ENCODE data around the gene MED25.

MED25 gene

DNA sequence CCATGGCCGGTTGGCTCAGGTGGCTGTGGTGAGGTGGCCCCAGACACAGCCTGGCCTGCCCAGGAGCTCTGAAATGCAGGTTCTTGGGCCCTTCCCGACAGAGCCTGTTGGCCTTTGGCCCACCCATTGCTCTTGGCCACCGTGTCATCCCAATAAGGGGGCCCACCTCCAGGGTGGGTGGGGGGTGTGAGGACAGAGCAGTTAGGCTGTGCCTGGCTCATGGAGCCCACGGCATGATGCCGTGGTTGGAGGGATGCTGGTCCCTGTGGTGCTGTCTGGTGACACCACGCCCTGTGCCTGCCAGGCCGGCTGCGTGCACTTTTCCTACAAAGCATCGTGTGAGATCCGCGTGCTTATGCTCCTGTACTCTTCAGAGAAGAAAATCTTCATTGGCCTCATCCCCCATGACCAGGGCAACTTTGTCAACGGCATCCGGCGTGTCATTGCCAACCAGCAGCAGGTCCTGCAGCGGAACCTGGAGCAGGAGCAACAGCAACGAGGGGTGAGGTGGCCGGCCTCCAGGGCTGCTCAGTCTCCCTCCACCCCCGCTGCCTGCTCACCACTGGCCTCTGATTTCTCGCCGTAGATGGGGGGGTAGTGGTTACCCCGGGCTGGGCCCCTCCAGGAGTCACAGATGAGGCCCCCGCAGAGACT, 41.7 kb downstream of the MED25 start:
- no peak for DNase-seq

DNA sequence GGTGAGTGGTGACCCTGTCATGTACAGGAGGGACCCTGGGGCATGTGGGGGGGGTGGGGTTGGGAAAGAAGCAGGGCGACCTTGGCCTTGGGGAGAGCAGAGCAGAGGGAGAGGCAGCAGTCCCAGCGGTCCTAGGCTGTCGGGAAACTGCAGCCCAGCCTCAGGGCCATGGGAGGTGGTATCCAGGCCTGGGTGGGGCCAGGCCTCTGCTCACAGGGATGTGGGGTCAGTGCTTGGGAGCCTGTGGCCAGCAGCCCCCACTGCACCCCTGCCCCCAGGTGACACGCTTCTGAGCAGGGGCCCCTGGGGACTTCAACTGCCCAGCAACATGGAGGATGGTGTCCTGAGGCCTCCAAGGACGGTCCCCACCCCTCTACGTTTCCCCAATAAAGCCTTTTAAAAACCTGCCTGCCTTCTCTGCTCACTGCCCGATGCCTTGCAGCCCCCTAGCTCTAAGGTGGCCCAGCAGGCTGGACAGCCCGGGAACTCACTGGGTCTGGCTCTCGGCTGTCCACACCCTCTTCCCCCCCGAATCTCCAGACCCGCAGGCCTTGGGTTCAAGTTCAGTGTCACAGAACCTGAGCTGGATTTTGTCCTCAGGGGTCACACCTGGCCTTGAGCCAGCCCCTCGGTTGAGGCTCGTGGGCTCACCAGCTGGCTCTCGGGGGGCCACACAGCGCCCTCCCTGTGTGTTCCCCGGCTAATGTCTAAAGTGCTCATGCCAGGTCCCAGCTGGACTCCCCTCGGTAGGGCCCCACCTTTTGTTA, 42.4 kb downstream of the MED25 start:
- DNase-seq, result no peak

DNA sequence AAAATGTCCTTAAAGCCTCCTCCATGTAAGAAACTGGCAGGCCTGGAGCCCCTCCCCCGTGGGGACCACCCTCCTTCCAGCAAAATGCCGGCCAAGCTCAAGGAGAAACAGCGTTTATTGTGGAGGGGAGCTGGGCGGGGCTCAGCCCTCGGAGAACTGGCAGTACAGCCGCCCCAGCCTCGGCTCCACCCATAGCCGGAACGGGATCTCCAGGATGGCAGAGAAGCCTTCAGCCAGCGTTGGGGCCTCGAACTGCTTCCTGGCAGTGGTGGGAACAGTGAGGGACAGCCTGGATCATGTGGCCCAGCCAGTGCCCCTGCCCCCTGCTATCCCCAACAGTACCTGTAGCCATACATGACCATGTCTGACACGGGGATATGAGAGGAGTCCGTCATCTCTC, 43.0 kb downstream of the MED25 start:
- no peak for DNase-seq

DNA sequence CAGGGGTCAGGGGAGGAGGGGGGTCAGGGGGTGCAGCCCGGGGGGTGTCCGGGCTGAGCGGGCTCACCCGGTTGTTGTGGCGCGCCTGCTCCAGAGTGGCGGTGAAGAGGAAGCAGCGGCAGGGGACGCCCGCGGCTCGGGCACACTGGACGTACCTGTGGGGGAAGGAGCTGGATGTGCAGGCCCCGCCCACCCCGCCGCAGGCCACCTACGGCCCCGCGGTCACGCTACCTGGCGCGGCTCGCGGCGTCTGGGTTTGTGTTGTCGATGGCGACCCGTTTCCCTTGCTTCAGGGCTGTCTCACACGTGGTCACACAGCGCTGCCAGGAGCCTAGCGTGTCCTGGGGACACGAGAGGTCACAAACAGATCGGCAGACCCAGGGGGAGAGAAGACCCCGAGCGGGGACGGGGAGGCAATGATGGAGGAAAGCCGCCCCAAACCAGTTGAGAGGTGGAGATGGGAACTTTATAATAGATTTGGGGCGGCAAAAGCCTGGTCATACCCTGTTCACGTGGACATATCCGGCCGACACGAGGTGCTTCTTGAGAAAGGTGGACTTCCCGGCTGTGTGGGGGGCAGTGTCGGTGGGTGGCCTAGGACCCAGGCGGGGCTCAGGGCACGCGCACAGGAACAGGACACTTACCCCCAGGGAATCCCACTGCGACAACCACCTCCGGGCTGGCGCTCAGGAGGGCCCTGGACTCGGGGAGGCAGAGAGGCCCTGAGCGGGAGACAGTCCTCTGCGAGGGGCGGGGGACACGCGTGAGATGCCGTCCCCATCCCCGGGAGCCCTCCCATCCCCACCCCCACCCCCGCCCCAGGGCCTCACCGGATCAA, 43.7 kb downstream of the MED25 start:
- no peak for DNase-seq

DNA sequence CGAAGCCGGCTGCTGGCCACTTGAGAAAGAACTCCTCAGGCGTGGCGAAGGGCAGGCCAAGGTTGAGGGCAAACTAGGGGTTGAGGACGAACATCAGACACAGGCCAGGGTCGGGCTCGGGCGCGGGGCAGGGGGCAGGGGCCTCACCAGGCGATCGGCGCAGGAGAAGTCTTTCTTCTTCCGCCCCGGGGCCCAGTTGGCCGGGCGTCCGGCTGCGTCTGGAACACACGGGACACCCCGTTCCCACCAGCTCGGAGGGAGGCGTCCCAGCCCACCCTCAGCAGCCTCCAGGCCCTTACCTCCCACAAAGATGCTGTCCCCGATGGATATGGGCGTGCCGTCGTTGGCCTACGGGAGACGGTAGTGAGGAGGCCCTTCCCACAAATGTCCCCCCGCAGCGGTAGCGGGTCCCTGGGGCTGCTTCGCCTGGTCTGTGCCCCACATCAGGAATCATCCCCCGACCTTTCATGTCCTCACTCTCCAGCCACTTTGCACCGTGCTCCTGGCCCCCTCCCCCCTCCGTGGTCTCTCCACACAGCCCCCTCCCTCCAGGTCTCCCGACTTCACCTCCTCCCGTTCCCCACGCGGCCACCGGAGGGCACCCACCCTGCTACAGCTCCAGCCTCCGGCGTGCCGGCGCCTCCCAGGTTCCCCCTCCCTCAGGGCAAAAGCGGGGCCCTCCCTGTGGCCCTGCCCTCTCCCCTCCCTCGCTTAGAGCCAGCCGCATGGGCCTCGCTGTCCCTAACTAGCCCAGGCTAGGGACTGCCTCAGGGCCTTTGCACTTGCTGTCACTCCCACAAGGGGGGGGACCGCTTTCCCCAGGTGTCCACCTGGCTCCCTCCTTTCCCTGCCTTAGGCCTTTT, 44.5 kb downstream of the MED25 start:
- DNase-seq, result no peak

DNA sequence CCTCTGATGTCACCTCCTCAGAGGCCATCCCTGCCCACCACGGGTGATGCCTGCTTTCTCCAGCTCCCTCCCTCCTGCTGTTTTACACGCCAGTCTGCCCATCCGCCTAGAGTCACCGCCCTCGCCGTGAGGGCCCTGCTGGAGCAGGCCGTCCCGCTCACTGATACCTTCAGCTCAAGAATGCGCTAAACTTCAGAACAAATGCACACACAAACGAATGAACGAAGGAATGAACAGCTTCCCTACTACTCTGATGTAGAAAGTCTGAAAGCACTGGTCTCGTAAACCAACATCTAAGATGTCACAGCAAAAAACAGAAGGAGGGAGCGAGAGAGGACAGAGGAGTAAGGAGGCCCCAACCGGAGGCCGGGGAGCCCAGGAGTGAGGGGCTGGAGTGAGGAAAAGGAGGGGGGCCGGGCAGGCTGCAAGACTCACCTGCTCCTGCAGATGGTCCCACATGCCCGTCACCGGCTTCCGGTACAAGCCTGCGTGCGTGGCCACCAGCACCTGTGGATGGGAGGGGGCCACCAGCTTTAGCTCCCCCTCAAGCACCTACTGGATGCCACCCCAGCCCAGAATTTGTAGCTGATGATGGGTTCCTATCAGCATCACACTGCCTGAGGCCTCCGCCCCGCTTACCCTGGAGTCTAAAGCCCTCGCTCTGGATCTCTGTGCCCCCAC, 45.3 kb downstream of the MED25 start:
- no peak for DNase-seq

DNA sequence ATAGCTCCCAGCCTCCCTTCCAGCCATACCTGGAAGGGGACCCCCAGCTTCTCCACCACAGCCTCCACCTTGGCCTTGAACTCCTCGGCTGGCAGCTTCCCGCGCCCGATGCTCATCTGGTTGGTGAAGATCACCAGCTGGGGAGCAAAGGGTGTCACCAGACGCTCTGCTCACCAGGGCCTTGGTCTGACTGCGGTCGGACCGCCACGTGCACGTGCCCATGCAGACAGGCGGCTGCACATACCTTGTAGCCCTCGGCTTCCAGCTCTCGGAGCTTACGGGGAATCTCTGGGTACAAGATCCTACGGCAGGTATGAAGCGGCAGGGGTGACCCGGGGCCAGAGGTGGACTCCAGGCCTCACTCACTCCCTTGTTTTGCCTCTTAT, 45.8 kb downstream of the MED25 start:
- no peak for DNase-seq

DNA sequence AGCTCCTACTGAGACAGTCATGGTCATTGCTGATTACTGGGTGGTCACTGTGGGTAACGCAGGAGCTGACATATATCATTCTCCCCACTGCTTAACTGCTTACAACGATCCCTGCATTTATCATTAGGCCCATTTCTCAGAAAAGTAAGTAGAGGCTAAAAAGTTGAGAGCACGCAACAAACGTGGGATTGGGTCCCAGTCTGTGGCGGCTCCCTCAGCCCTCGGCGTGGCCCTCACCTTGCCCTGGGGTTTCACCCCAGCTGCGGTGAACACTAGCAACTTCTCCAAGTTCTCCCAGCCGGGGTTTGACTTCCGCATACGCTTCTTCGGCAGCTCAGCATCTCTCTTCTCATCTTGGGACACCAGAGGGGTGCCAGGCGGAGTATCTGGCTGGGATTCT, 46.8 kb downstream of the MED25 start:
- DNase-seq, result no peak

DNA sequence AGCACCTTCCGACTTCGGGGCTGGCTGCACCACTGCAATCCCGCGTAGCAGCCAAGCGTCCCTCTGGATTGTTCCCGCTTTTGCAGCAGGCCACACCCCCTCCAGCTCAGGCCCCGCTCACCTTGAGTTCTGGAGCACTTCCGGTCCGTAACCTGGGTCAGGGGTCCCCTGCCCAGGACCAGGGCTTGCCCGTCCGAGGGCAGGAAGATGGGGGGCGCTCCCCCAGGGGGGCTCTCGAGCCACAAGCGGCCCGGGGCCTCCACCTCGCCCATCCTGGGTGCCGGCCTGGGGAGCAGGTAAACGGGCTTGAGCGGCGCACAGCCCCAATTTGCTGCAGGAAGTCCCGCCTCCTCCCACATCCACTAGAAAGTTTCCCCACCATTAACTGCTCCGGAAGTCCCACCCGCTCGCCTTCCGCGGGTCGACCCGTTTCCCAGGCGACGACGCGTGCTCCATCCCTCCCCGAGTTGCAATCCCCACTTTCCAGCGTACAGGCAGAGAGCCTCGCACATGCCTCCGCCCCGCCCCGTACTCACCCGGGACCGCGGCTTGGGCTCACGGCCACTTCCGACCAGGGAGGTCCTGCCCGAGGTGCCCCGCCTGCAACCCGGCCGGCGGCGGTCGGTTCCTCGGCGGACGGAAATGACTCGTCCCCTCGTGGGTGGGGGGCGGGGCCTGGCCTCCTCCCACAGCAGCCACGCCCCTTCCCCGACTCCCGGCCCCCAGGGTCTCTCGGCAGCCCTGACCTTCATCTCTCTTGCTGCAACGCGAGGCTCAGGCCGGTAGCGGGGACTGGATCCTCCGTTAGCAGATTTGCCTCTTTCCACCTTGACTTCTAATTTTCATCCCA, 49.1 kb downstream of the MED25 start, which contains the start of gene PNKP:
PNKP (minus strand) TSS at position 644 of the 850 bp plus-strand sequence; CDS start at position 272, 372 bp downstream.
- peak; percentile 78 for DNase-seq

DNA sequence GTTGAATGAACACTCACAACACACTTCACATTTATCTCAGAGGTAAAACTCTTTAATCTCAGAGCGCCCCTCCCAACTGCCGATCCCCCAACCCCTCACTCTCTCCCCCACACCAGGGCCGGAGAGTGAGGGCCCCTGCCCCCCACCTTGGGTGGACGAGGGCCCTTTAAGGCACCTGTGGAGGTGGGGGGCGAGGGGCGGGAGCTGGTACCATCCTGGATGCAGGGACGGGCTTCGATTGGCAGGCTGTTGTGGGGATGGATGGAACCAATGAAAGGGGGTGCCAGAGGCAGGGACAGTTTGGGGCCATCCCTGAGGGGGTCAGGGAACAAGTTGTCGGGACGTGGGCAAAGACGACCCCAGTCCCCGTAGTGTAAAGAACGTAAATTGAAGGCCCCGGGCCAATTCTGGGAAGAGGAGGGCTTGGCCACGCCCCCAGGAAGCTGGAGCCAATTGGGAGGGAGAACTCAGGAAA, 51.0 kb downstream of the MED25 start:
- no peak for DNase-seq

DNA sequence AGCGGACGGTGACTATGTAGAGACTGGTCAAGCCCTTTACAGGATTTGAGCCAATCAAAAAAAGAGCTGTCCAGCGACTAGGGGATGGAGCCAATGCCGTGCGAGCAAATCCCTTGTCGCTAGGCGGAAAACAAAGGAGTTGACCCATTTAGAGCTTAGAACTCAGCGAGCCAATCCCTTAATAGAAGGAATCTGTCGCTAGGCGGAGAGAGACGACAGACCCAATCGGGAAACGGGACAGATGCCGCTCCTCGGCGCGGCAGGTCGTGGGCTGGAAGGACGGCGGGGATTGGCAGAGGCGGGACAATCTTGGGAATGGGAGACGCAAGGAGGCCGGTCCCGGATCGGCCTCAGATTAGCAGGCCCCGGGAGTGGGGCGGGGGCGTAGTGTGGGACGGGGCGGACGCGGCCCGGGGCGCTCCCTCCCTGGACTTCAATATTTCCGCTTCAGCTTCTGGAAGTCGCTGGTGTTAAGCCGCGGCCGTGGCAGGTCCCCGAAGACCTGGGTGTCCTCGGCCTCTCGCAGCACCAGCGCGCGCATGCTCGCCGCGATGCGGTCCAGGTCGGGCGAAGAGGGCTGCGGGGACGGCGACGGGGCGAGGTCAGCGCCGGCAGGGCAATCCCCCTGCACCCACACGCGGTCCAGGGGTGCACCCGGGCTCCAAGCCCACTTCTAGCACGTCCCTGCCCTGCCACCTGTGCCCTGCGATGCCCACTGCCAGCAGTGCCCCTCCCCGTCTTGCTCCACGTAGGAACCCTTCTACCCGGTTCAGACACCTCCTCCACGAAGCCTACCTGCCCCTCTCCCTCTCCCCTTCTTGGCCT, 51.6 kb downstream of the MED25 start:
- peak; percentile 75 for DNase-seq

DNA sequence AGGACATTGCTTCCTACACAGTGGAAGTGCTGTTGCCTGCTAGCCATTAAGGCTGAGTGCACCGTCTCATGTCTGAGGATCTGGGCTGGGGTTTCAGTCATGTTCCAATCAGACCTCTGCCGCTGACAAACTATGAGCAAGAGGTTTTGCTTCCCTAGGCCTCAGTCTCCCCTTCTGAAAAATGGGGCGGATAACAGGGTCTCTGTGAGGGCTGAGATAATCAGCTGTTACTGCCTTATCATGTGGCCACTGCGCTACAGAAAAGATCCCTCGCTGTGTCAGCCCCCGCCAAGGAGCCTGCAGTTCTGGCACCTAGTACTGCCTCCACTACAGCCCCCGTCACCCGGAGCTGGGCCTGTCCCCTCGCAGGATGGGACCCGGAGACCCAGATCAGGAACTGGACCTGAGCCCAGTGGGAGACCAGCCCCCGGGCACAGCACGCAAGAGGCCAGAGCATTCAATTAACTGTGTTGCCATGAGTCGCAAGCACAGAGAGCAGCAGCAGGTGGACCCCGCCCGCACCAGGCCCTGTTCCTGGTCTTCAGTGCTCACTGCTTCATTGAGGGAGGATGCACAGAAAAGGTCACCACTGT, 52.3 kb downstream of the MED25 start:
- no peak for DNase-seq

DNA sequence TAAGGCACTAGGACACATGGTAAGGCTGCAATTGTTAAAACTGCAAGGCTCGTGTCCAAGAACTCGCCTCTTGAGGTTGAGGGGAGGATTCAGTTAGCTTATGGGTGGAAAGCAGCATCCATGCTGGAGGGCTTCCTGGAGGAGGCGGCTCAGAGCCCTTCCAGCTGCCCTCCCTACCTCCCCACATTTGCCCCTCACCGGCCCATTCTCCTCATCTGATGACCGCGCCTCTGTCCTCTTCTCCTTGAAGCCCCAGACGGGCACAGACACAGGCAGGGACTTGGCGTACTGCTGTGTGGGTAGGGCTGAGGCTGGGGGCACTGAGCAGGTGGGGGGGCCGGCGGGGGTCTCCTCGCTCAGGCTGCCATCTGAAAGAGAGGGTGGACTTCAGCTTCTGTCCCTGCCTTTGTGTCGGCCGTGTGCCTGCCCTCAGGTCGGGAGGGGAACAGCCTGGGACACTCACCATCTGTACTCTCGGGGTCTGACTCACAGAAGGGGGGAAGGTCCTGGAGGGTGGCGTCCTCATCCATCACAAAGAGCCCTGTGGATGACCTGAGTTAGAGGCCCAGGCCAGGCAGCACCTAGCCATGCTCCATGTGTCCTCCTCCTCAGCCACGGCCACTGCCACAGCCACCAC, 53.4 kb downstream of the MED25 start:
- no peak for DNase-seq

DNA sequence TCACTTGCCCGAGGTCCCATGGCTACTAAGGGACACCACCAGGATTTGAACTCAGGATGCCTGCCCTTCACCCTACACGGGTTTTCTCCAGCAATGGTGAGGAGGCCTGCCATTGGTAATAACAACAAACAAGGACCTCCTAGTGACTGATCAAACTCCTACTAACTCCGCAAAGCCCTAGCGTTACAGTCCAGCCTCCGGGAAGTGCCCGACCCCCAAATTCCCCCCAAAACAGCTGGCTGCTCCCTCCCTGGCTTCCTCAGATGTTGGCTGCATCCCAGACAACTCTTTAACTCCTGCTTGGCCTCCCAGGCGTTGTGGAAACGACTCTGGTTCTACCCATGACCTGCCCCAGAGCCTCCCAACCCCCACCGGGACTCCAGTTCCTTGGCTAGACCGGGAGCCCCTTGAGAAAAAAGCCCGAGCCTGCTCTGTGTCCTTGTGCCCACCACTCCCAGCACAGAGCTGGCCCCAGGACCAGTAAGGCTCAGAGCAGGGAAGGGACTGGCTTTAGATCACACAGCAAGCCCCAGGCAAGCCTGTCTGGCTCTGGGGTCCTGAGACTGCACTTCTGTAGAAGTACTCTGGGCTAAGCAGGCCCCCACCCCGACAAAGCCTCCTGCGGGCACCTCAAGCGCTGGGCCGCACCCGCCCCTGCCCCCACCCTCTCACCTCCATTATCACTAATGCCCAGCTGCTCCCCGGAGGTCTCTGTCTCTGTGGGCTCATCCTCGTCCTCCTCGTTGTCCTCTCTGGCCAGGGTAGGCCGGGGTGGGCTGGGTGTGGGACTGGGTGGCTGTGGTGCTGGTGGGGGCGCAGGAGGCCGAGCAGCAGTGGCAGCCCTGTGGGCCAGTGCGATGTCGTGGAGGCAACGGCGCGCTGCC, 54.4 kb downstream of the MED25 start:
- no peak for DNase-seq

DNA sequence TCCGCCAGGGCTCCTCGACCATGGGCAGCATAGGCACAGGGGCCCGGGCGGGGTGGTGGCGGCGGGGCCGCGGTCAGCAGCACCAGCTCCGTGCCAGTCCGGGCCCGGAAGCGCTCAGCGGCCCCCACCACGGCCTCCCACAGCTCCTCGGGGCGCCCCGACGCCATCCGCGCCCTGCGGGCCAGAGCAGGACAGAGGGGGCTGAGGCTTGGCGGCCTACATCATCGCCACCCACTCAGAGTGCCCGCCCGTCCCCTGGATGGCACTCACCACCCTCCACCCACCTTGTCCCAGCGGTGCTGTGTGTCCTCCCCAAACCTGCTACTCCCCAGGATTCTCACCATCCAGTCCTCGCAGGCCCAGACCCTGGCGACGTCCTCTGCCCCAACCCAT, 55.0 kb downstream of the MED25 start:
- DNase-seq, result no peak

DNA sequence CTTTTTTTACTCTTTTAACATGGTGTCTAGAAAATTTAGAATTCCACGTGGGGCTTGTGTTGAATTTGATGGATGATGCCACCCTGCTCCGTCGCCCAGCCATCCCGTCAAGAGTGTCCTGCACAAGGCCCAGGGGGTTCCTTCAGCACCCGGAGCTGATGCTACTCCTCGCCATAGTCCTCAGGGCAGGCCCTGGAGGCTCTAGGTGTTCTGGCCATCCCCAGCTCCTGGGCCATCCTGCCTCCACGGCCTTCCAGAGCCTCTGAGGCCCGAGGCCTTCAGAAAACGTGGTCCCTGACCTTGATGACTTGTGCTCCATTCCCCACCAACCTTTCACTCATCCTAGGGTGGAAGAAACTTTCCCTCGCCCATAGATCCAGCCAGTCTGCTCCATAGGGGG, 55.7 kb downstream of the MED25 start:
- DNase-seq, result no peak

DNA sequence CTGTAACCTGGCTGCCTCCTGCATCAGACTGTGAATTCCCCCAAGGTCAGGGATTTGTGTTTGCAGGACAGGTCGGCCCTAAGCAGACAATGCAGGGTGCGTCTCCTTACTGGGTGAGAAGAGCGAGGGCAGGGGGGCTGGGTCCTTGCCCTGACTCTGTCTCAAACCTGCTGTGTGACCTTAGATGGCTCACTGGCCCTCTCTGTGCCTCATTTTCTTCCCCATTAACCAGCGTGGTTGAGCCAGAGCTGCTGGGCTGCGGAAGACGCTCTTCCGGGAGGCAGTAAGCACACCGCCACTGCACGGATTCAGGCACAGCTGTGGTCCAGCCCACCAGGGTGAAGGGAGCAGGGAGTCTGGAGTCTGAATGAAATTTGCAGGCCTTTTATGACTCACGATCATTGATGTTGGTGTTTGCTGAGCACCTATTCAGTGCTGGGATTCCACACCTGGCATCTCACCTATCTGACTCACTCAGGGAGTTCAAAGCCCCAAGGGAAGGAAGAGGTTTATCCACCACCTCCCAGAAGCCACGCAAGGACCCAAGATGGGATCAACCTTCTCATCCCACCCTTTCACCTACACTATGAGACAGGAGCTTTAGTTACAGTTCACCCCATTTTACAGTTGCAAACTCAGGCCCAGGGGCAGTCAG, 56.5 kb downstream of the MED25 start:
- no peak for DNase-seq
